ENCODE results near the gene TUFT1.
"Not testable (repeated sequence)": the region's sequence is repeated elsewhere in the genome, so short reads cannot be mapped to it uniquely, and the experiment has no call there.

TUFT1 gene

GRCh38 chr1:151590961-151591360, 50.9 kb downstream of the TUFT1 start:
- no peak for TF ChIP-seq CTCF (IDR thresholded peaks at IDR 0.05; ENCODE audit: low read depth, low read length, missing control alignments)
- no peak for DNase-seq (ENCODE audit: low read depth)
- in situ Hi-C loops (cut with HindIII; ENCODE audit: low sequenced_read_pairs): loop anchor here (5.0 kb wide), 1 partner anchor 136 kb away; no protein-coding TSS in a partner anchor
- no peak overlapping the region for H3K4me3 ChIP-seq (ENCODE audit: low read depth, low read length)

DNA sequence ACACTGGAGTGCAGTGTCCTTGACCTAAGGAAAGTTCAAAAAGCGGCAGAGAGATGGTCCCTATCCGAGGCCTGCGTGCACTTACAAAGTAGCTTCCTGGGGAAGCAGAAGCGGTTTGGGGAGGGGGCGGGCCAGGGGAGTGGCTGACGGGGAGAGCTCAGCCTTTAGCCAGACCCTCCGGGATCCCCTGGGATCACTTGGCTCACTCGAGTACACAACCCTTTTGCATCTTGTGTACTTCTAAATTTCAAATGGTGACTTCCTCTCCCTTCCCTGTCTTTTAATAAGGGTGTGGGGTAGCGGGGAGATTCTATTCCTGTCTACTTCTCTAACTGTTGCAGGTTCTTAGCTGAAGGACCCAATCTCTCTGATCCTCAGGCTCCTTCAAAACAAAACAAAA, 53.6 kb downstream of the TUFT1 start:
- no peak overlapping the region for H3K4me3 ChIP-seq (ENCODE audit: low read depth, low read length)
- DNase-seq (ENCODE audit: low read depth): no peak
- in situ Hi-C loops (cut with HindIII; ENCODE audit: low sequenced_read_pairs): loop anchor here (5.0 kb wide), 1 partner anchor 134 kb away; no protein-coding TSS in a partner anchor
- TF ChIP-seq CTCF (IDR thresholded peaks at IDR 0.05; ENCODE audit: low read depth, low read length, missing control alignments): no peak

DNA sequence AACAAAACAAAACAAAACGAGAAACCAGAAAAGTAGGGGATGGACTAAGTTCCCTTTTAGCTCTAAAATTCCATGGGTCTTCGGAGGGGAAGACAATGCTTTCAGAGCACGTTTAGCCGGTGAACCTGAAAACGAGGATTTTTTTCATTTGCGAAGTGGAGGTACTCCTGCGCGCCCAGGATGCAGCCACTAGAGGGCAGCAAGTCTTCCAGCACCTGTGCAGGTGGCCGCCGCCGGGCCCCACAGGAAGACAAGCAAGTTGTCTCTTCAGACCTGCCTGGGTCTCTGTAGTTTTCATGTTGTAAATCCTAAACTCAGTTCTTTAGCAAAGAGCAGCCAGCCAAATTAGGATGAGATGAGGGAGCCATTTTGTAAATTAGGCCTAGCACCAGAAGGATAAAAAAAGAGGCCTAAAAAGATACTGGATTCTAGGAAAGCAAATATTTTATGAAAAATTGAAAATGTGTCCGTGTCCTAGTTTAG, 54.1 kb downstream of the TUFT1 start:
- in situ Hi-C loops (cut with HindIII; ENCODE audit: low sequenced_read_pairs): loop anchor here (5.0 kb wide), 1 partner anchor 133 kb away; no protein-coding TSS in a partner anchor
- DNase-seq (ENCODE audit: low read depth): no peak
- TF ChIP-seq CTCF (IDR thresholded peaks at IDR 0.05; ENCODE audit: low read depth, low read length, missing control alignments): peak; percentile 95
- no peak overlapping the region for H3K4me3 ChIP-seq (ENCODE audit: low read depth, low read length)

DNA sequence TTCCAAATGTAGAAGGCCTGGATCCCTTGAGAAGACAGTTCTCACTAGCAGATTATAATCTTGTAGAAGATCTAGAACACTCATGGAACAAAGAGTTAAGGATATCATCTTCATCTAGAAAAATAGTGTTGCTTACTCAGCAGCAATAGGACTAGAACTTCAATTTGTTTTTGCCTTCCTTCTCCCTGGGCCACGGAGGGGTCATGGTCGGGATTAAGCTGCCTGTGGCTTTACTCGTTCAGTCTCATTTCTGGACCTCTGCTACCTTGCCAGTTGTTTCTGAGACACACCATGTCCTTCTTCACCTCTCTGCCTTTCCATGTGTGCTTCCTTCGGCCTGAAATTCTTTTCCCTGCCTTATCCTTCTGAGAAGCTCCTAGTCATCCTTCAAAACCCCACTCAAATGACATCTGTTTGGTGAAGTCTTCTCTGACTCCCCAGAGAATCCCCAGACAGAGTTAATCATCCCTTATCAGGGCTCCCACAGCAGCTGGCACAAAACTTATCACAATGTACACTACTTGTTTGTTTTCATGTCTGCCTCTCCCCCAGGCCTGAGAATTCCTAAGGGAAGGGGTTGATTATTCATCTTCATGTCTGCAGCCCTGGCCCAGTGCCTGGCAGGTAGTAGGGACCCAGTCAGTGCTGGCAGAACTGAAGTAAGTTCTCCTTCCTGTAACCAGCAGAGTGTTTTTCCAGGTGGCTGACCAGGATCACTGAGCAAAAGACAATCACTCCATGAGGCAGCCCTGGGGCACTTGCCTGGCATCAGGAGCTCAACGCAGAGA, 56.3 kb downstream of the TUFT1 start:
- H3K4me3 ChIP-seq (ENCODE audit: low read depth, low read length): no peak overlapping the region
- DNase-seq (ENCODE audit: low read depth): no peak
- in situ Hi-C loops (cut with HindIII; ENCODE audit: low sequenced_read_pairs): no loop called here
- TF ChIP-seq CTCF (IDR thresholded peaks at IDR 0.05; ENCODE audit: low read depth, low read length, missing control alignments): no peak

GRCh38 chr1:151602550-151602949, 62.4 kb downstream of the TUFT1 start:
- in situ Hi-C loops (cut with HindIII; ENCODE audit: low sequenced_read_pairs); DNase-seq (ENCODE audit: low read depth); H3K4me3 ChIP-seq (ENCODE audit: low read depth, low read length): not testable (repeated sequence)

- no peak for TF ChIP-seq CTCF (IDR thresholded peaks at IDR 0.05; ENCODE audit: low read depth, low read length, missing control alignments)
- in situ Hi-C loops (cut with HindIII; ENCODE audit: low sequenced_read_pairs): no loop called here
- no peak for DNase-seq (ENCODE audit: low read depth)
- no peak overlapping the region for H3K4me3 ChIP-seq (ENCODE audit: low read depth, low read length)
Measured at GRCh38 chr1:151604291-151604690, 64.2 kb downstream of the TUFT1 start.

DNA sequence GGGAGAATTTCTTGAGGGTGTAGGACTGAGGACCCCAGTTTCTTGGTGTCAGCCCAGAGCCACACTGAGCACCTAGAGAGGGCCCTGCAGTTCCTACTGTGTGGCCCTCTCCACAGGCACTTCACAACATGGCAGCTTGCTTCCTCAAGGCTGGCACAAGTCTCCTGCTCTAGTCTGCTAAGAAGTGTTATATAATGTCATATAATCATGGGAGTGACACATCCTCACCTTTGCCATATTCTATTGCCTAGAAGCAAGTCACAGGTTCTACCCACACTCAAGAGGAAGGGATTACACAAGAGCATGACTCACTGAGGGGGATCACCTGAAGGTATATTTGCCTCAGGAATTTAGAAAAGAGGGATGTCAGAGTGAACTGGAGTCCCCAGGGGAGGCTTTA, 66.3 kb downstream of the TUFT1 start:
- in situ Hi-C loops (cut with HindIII; ENCODE audit: low sequenced_read_pairs): no loop called here
- no peak for DNase-seq (ENCODE audit: low read depth)
- no peak overlapping the region for H3K4me3 ChIP-seq (ENCODE audit: low read depth, low read length)

More for the DNA sequence above, 66.3 kb downstream of the TUFT1 start:
- TF ChIP-seq CTCF (IDR thresholded peaks at IDR 0.05; ENCODE audit: low read depth, low read length, missing control alignments): no peak
